ENCODE results near the gene TMEM174.
A peak's percentile ranks its signal among the peaks of the same experiment; 100 is the strongest.

TMEM174 gene, protein sequence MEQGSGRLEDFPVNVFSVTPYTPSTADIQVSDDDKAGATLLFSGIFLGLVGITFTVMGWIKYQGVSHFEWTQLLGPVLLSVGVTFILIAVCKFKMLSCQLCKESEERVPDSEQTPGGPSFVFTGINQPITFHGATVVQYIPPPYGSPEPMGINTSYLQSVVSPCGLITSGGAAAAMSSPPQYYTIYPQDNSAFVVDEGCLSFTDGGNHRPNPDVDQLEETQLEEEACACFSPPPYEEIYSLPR

DNA sequence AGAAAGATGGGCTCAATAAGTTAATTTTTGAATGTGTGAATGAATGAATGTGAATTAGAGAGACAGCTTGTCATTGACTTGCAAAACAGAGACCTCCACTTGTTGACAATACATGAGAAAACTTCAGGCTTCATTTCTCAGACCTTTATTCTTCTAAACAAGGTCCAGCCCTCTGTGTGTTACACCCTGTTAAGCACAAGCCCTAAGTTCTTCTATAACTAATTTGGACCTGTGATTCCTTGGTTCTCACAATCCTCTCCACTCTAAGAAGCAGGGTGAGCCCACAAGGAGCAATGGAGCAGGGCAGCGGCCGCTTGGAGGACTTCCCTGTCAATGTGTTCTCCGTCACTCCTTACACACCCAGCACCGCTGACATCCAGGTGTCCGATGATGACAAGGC is at the start of gene TMEM174:
Gene TMEM174 (plus strand): TSS at position 243 of the 400 bp plus-strand sequence. CDS start 51 bp downstream, at position 294.
- no peak for DNase-seq

DNA sequence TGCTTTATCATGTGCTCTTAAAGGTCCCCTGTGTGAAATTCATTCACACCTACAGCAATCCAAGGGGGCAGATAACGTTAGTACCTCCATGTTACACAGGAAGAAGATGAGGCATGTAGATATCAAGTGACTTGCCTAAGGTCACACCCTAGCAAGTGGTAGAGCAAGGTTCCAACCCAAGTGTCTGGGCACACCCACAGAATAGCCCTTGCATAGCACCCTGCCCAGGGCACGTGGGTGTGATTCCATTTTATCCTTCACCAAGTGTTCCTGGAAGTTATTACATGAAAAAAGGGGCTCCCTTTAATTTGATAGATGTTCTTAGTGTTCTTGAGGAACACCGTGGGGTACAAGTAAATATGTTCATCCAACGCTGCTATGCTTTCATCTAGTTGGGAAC is 47.7 kb upstream of the TMEM174 start:
- DNase-seq = no peak

DNA sequence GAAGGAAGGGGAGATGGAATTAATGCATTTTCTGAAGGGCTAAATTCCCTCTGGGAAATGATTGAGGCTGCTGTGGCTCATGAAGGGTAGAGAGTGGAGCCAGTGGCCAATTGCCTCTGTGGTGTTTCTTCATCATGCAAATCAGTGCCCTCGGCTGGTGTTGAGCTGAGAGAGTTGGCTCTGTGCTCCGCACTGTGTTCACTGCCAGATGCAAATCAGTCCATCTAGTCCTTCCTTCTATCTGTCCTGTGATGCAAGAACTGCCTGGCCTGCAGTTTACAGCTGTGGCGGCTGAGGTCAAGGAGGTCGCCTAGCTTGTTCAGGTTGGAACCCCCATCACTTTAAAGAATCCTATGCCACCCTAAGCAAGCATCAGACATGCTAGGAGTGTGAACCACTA is 46.6 kb upstream of the TMEM174 start:
- DNase-seq = no peak

DNA sequence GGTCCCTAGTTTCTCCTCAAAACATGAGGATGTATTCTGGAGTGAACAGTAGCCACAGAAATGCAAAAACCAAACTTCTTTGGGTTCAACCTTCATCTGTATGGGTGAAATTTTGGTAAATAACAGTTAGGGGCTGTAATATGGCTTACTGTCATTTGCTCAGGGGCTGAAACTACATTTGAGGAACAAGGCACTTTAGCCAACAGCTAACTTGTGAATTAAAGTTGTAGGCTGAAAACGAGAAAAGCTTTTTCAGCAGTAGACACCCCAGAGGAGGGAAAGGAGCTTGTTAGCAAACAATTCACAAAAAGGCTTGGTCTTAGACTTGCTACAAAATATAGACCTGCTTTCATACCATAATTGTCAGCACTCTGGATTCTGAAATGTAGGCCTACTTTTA is 46.0 kb upstream of the TMEM174 start:
- DNase-seq = no peak

DNA sequence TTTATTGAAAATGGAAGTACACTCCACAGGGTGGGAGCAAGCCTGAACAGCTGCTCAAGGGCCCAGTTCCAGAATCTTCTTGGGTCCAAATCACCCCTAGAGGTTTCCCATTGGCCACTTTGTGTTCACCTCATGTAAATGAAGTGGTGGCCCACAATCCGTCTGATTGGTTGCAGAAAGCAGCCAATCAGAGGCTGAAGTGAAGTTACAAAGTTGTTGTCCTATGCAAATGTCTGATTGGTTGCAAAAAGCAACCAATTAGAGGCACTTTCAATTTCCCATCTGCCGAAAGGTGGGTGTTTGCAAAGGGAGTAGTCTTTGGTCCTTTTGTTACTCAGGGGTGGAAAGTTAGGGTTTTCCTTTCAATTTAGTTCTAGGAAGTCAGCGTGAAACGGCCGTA is 43.9 kb upstream of the TMEM174 start:
- DNase-seq = no peak

DNA sequence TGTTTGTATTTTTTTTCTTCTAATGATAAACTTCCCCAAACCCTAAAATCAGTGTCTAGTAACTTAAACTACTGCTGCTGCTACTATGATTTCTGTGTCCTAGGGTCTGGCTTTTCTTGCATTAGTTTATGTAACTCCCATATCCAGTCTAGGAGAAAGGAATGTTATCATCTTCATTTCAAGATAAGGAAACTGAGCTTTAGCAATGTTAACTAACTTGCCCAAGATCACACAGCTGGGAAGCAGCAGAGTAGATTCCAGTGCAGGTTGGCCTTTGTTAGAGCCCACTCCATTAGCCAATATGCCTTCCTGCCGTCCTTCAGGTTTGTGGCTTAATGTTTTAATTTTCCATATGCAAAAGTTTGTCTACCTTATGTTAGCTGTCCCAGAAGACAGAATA is 42.2 kb upstream of the TMEM174 start:
- DNase-seq = no peak

DNA sequence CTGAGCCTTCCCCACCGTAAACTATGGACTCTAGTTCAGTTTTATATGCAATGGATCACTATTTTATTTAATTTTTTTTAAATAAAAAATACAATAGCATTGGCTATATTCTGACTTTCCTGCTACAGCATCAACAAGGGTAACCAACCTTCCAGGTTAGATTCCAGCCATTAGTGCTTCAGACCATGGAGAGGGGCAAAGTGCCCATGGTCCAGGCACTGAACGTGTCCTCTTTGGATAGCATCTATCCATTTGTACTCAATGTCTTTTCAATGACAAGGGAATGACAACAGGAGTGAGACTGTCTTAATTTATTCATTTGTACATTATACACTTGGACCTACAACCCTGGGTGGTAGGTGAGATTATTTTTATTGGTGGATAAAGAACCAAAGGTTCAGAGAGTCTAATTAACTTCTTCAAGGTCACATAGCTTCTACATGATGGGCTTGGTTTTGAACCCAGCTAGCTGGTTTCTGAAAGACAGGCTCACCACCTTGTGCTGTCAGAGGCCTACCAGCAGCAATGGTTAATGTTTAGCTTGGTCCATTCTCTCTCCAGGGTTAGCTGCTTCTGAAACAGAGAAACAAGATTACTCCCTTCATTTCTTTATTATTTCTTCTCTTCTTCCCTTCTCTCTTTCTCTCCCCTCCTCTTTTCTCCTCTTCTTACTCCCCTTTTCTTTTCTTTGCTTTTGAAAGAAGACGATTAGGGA is 41.1 kb upstream of the TMEM174 start:
- DNase-seq = no peak

DNA sequence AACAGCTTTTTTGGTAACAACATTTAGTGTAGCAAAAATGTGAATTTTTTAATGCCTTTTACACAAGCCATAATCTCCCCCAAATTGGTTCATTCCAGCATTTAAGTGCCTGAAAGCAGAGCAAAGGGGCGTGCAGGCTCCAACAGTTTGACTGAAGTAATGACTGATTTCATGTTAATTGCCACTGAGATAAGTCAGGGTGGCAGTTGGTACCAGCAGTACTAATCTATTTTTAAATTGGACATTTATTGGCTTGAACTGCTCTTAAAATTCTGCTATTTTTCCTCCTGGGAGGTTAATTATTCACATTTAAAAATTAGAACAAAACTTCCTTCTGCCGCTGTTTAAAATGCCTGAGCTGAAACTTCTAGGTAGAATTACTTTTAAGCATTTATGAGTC is 40.2 kb upstream of the TMEM174 start:
- DNase-seq = no peak

DNA sequence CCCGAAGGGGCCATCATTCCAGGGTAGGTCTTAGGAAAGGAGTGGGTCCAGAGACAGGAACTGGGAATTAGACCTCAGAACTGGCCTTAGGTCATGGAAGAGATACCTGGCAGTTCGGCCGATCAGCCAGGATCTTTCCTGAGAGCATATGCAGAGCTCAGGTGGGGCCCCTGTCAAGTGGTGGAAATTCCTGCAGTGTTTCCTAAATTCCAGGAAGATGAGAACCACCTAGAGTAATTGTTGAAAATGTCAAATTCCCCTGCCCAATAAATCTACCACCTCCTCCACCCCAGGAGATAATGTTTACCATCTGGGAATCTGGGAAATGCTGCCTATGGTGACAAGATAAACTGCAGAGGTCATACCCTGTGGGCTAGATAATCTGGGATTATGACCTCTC is 38.0 kb upstream of the TMEM174 start:
- DNase-seq = no peak

DNA sequence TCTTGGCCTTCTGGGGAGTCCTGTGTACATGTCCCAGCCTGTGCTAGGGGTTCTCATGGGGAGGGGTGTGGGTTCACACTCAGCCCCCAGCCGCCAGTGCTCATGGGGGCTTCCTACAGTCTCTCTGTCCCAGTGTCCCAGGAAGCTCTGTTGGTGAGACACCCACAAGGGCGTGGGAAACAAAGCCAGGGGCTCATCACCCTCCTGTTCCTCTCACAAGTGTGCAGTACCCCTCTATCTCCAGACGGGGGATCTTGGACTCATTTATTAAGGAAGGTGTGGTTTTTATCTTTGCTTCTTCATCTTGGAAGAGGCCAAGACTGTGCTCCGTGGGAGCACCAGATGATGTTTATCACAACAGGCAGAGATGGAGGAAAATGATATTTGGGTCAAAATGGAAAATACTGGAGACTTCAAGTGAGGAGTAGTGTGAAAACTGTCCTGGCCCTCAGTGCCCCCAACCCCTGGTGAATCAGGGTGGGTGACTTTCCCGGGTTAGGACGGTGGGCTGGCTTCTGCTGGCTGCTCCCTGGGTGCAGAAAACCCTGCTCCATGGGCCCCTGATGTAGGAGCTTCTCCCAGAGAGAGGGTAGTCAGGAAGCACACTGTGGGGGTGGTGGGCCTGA is 37.5 kb upstream of the TMEM174 start:
- DNase-seq = peak; percentile 69

DNA sequence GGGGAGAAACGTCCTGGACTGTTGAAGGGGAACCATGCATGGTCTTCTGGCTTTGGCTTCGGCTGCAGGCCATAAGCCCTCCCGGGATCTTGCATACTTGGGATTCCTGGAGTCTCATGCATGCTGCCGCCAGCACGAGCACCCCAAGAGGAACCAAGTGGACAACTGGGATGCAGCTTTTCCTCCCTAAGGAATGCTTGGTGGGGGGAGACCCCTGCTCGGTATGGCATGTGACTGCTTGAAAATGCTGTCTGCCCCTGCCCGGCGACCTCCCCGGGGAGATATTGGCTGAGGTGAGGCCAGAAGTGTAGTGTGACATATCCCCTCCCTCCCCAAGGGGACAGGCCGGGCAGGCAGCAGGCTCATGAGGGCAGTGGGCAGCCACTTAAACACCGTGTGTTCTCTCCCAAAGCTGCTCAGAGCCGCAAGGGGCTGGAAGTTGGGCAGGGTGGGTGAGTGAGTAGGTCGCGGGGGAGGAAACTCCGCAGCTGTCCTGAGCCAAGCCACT is 36.9 kb upstream of the TMEM174 start:
- DNase-seq = peak; percentile 68

DNA sequence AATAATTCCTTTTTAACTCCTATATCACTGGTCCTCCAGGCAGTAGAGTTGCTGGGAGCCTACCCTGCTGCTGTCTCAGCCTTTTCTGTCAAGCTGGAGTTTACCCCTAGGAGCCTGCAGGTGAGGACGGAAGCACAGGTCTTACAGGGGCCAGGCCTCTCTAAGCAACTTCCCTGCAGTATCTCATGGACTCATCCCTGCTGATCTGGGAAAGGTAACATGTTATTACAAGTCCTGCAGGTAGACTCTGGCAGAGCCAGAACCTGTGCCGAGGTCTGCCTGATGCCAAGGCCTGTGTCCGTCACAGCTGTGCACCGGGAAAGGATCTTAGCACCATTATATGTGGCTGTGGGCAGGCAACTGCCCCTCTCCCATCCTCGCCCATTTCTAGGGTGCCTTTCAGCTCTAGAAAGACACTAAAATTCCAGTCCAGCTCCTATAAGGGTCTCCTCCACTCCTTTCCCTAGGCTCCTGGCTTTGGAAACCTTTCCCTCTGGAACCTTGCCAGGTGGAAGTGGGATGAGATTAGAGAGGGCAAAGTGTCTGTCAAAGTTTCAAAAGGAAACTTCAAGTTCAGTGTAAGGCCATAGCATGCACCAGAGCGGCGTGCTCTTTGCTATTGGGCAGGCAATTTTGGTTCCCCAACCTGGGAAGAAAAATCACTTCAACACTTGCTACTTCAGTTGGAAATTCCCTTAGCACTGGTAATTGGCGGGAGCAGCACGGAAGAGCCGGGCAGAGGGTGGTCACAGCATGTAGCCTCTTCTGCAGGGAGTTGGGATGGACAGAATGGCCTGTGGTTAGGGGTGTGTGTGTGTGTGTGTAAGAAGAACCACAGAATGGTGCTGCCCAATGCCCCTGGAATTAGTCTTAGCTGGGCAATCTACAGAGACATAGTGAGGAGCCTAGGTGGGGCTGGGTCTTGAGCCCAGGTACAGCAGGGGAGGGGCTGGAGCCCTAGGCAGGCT is 35.1 kb upstream of the TMEM174 start:
- no peak for DNase-seq

DNA sequence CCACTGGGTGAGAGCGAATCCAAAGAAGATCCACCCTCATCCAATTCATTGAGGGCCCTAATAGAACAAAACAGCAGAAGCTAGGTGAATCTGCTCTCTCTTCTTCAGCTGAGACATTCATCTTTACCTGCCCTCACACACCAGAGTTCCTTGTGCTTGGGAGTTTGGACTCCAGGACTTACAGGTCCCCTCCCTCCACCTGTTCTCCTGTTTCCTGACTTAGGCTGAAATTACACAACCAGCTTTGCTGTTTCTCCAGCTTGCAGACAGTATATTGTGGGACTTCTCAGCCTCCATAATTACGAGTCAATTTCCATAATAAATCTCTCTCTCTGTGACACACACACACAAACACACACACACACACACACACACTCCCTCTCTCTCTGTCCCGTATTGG is 33.5 kb upstream of the TMEM174 start:
- no peak for DNase-seq

DNA sequence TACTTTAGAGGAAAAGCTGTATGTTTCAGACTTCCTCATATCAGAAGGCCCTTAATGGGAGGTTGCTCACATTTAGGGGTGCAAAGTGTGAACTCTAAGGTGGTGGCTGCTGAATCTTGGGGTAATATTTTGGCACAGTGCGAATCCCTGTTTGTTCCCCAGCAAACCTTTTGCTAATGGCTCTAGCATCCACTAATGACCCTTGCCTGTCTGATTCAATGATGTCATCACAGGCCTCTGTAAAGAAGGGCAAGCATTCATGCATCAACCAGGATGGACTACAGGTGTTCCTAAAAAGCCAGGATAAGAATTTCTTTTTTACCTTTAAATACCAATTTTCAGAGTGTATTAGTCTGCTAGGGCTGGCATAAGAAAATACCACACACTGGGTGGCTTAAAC is 32.2 kb upstream of the TMEM174 start:
- no peak for DNase-seq

DNA sequence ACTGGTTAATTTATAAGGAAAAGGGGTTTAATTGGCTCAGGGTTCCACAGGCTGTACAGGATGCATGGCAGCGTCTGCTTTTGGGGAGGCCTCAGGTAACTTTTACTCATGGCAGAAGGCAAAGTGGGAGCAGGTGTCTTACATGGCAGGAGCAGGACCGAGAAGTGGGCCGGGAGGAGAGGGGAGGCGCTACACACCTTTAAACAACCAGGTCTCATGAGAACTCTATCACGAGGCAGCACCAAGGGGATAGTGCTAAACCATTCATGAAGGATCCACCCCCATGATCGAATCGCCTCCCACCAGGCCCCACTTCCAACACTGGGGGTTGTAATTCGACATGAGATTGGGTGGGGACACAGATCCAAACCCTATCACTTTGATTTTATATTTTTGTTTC is 31.0 kb upstream of the TMEM174 start:
- no peak for DNase-seq

DNA sequence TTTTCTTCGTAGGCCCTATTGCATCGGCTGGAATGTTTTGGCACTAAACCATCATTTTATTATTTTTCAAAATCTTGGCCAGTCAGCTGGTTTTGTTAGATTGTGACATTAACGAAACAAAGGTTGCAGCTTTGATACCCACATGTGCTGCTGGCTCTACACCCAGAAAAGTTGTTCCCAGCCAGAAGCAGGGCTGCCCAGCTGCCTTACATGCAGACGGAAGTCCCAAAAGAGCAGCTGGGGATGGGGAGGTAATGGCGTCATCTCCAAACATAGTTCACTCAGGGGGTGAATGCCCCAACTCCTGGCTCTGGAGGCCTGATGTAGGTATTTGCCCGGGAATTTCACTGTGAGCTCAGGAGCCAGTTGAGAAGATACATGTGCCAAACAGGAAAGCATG is 29.3 kb upstream of the TMEM174 start:
- DNase-seq = no peak

DNA sequence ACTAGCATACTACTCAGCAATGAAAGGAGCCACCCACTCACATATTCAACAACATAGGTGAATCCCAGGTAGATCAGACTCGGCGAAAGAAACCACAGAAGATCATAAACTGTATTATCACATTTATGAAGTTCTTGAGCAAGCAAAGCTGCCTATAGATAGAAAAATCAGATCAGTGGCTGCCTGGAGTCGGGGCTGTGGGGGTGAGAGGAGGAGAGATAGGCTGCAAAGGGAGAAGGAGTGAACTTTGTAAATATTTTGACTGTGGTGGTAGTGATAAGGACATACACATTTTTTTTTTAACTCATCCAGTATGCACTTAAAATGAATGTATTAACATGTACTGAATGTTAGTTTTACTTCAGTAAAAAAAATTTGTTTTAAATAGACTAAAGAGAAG is 23.5 kb upstream of the TMEM174 start:
- DNase-seq = no peak

DNA sequence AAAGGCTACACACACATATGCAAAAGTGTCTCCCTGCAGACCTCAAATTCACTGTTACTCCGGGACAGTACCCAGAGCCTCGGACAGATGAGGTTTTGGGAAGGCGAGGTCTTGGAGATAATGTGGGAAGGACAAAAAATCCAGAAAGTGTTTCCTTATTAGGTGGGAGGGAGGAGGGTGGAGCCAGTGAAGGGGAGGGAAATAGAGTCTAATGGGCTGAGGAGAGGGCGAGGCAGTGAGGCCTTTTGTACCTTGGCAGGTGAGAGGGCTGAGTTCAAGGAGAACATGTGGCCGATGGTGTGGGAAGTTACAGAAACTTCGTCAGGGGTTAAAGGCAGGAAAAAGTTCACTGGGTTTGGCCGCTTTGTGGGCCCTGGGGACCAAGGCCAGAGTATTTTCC is 22.1 kb upstream of the TMEM174 start:
- DNase-seq = no peak

DNA sequence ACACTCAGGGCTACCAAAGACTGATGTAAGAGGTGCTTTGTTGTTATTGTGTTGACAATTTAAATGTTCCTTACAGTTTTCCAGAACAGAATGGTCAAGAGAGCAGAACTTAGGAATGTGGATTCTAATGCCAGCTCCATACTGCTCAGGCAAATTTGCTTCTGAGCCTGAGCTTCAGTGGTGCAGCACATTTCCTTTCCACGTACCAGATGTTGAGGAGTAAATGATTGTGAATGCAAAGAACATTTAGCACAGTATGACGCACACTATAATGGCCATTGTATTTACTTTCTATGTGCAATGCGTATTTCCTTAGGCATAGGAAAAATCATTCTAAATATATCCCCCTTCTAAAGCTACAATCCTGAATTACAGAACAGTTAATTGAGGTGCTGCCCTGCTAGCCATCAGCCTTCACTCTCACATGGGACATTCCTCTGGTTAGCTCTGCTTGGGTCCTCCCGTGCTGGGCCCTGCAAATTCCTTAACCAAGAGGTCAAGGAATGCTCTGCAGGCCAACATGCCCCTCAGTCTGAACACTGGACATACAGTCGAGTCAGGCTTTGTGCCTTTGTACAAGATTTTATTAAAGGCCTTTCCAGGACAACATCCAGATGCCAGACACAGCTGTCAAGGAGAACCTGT is 21.1 kb upstream of the TMEM174 start:
- DNase-seq = no peak

DNA sequence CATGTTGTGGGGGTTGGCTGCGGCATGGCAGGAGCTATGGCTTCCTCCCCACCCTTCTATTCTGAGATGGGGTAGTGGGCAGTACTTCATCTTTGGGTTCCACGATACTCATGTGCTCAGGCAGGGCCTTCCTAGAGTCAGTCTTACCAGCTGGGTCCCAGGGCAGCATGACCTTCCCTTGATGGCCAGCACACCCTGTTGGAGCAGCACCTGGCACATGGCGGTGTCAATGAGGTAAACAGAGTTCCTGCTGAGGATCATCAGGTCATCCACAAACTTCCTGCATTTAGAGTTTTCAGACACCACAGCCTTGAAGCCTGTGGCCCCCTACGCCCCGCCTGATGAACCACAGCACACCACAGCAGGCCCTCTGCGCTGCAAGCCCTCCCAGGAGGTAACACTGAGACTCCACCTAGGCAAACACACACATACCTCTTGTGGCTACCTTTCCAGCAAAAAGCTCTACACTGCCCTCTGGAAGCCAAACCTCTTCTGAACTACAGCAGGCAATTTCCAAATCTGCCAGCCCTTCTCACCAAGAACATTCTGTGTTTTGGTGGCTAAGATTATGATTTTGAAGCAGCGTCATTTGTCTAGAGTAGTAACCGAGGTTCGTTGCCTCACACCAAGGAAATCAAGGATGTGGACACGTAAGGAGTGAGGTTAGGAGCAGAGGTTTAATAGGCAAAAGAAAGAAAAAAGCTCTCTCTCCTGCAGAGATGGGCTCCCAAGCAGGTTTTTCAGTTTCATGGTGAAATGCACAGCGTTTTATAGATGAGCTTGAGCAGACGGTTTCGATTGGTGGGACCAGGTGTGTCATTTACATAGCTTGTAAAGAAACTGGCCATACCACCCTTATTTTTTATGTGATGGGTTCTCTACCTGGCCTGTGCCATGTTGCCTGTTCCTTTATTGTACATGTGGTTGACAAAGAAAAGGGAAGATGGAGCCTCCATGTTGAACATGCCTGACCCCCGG is 20.3 kb upstream of the TMEM174 start:
- DNase-seq = no peak

DNA sequence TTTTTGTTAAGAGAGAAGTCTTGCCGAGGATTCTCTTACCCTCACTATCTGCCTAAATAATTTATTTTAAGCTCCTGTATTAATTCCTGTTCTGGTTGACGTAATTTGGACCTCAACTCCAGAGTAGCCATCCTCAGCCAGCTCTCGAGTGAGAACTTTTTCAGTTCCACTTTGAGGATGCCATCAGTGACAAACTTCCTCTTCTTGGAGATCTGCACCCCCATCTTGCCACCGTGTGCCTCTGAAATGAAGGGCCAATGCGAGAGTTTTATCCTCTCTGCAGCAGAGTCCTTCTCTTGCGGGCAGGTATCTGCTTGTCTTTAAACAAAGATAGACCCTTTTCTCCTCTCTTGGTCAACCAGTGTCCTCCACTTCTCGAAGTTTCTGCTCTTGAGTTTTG is 19.5 kb upstream of the TMEM174 start:
- DNase-seq = no peak
